OCI-LY1 (cell line): ENCODE results near the gene BABAM2.

Source experiments
- EZH2 ChIP-seq: fragments of 200-600 bp; sonication (generic), shearing (Covaris generic); IDR thresholded peaks from 2 replicates; pipeline ENCODE4 v1.8.0; 2017; ENCODE audit warnings: borderline replicate concordance, mixed run types, mild to moderate bottlenecking, antibody characterized with exemption, low read length, moderate library complexity, mixed read lengths
- TF ChIP-seq, protein P1 (sequence below): fragments of 200-600 bp; sonication (generic), shearing (Covaris generic); IDR thresholded peaks from 2 replicates; pipeline ENCODE4 v1.5.1; 2017; ENCODE audit warnings: mild to moderate bottlenecking, antibody characterized with exemption, low read length, moderate library complexity, mixed read lengths

DNA sequence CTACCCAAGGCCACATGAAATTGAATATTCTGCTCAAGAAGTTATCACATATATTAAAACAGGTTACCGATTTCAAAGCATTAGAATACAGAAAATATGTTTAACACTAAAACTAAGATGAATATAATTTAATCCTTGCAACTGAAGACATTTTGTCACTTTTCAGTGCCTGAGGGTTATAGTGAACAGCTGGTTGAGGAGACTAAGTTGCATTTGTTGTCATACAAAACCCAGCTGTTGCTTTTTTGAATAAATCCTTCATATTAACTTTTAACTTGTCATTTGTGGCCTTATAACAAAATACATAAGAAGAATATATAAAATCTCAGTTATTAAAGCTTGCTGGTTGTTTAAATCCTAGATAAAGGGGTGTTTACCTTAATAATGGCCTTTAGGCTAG lies 37.8 kb upstream of the BABAM2 start:
- TF ChIP-seq, protein P1, sequence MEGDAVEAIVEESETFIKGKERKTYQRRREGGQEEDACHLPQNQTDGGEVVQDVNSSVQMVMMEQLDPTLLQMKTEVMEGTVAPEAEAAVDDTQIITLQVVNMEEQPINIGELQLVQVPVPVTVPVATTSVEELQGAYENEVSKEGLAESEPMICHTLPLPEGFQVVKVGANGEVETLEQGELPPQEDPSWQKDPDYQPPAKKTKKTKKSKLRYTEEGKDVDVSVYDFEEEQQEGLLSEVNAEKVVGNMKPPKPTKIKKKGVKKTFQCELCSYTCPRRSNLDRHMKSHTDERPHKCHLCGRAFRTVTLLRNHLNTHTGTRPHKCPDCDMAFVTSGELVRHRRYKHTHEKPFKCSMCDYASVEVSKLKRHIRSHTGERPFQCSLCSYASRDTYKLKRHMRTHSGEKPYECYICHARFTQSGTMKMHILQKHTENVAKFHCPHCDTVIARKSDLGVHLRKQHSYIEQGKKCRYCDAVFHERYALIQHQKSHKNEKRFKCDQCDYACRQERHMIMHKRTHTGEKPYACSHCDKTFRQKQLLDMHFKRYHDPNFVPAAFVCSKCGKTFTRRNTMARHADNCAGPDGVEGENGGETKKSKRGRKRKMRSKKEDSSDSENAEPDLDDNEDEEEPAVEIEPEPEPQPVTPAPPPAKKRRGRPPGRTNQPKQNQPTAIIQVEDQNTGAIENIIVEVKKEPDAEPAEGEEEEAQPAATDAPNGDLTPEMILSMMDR: no peak
- TF ChIP-seq EZH2: no peak
